Measurements from ENCODE around the gene AASDH.

GRCh38 chr4:56311299-56311975 is 75.9 kb downstream of the AASDH start:
- TF ChIP-seq SP1 (CRISPR knock-in tag; conservative IDR thresholded peaks at IDR 0.05), result no peak
- TF ChIP-seq, protein P1, sequence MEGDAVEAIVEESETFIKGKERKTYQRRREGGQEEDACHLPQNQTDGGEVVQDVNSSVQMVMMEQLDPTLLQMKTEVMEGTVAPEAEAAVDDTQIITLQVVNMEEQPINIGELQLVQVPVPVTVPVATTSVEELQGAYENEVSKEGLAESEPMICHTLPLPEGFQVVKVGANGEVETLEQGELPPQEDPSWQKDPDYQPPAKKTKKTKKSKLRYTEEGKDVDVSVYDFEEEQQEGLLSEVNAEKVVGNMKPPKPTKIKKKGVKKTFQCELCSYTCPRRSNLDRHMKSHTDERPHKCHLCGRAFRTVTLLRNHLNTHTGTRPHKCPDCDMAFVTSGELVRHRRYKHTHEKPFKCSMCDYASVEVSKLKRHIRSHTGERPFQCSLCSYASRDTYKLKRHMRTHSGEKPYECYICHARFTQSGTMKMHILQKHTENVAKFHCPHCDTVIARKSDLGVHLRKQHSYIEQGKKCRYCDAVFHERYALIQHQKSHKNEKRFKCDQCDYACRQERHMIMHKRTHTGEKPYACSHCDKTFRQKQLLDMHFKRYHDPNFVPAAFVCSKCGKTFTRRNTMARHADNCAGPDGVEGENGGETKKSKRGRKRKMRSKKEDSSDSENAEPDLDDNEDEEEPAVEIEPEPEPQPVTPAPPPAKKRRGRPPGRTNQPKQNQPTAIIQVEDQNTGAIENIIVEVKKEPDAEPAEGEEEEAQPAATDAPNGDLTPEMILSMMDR (IDR thresholded peaks at IDR 0.05), result no peak
